Central memory CD8-positive, alpha-beta T cell (primary cell): ENCODE results near the gene C17orf107.

Experiments
- ATAC-seq: fragments of 150-1000 bp; cut with Tn5 transposase; replicated peaks from 2 replicates; pipeline ENCODE4 v1.10.0; 2022; ENCODE audit warnings: mild to moderate bottlenecking, moderate FRiP score, moderate number of reproducible peaks; ENCODE audit not compliant: poor library complexity, severe bottlenecking; ENCODE audit errors: extremely low read depth
- DNase-seq, 2 donors: peaks; one replicate each; pipeline ENCODE4 v3.0.0; 2021; ENCODE audit warnings: low spot score in 2 of 2
- H3K27ac Mint-ChIP-seq: one replicate; pipeline ENCODE4 v1.8.0; 2022; ENCODE audit warnings: low read depth, mild to moderate bottlenecking, moderate library complexity, mixed read lengths
- H3K27me3 Mint-ChIP-seq: one replicate; pipeline ENCODE4 v1.8.0; 2022; ENCODE audit warnings: mixed read lengths
- H3K36me3 Mint-ChIP-seq: one replicate; pipeline ENCODE4 v1.8.0; 2022; ENCODE audit warnings: mild to moderate bottlenecking, moderate library complexity, mixed read lengths; ENCODE audit not compliant: insufficient read depth
- H3K4me1 Mint-ChIP-seq: one replicate; pipeline ENCODE4 v1.8.0; 2022; ENCODE audit warnings: mixed read lengths
- H3K4me3 Mint-ChIP-seq: one replicate; pipeline ENCODE4 v1.8.0; 2022; ENCODE audit warnings: mild to moderate bottlenecking, moderate library complexity, mixed read lengths
- H3K9me3 Mint-ChIP-seq: one replicate; pipeline ENCODE4 v1.8.0; 2022; ENCODE audit warnings: mixed read lengths

C17orf107 gene

DNA sequence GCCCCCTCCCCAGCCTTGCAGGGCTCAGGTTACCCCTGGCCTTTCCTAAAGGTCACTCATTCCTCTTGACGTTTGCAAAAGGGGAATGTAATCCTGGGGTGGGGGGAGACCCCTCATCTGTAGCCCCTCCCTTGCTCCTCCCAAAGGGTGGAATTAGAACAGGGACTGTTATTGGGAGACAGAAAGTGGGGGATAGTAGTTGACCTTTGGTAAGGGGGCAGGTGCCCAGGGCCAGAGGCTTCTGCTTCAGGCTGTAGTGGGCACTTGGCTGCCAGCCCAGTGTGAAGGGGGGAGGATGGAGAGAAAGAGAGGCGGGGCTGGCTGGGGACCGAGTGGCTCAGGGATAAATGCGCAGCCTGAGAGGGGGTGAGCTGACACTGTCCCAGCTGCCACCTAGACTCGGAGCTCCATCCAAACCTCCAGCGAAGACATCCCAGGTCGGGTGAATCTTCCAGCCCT is 51.4 kb downstream of the C17orf107 start, which contains the start of gene ENO3:
TSS of gene ENO3 (plus strand) at position 374 of the 459 bp plus-strand sequence. CDS start 711 bp downstream, outside the sequence.
- ATAC-seq: no peak
- Mint-ChIP-seq H3K4me3 (peak within 1 kb of the TSS; percentile 94), H3K36me3 (peaks cover 37% of the 10 kb centered on the region), H3K27ac (peak within 1 kb of the TSS; percentile 94), H3K9me3 (no peaks in the 10 kb centered on the region), H3K27me3 (no peaks in the 10 kb centered on the region), H3K4me1 (peaks cover 28% of the 10 kb centered on the region)
- DNase-seq: no peak

DNA sequence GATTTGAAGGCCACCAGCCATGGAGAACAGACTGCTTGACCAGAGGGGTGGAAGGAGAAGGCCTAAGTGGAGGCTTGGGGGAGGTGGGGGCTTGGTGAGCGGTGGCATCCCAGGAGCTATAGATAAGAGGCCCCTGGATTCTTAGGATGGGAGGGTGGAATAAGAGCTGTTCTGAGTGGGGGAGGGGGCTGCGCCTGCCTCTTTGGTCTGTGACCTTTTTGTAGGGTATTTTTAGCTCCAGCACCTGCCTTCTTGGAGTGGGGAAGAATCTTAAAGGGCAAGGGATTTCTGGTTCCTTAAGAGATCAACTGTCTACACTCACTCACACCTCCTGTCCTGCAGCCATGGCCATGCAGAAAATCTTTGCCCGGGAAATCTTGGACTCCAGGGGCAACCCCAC is 52.1 kb downstream of the C17orf107 start:
- Mint-ChIP-seq H3K4me3 (peak overlapping the region; percentile 94), H3K27ac (no peak overlapping the region), H3K9me3 (no peaks in the 10 kb centered on the region), H3K4me1 (peaks cover 25% of the 10 kb centered on the region), H3K27me3 (no peaks in the 10 kb centered on the region), H3K36me3 (peaks cover 29% of the 10 kb centered on the region)
- DNase-seq (no peak), ATAC-seq (no peak)
